A673 (cell line): ENCODE measurements around the gene MAP2K3. TPM values are rescaled to one million over a fixed set of nuclear protein-coding genes. Genes with fewer than 3 reads are reported as not detected.

Experiments
- BruUV-seq: library from RNA; stranded (reverse); fragments of 400-500 nt; replicated peaks from 2 replicates; lab custom pipeline; 2021; lab: Mats Ljungman, UMichigan
- CTCF ChIA-PET: fragments of 300-600 bp; sonication (Branson Sonifier 250); formaldehyde crosslinking; loops from one replicate; lab custom pipeline; 2022; ENCODE audit warnings: antibody characterized with exemption; lab: Charles Lee
- POLR2A ChIA-PET: fragments of 300-600 bp; sonication (Branson Sonifier 250); formaldehyde crosslinking; loops from one replicate; lab custom pipeline; 2022; ENCODE audit warnings: antibody characterized with exemption; ENCODE audit not compliant: low non-redundant PET; lab: Charles Lee
- DNase-seq: peaks from one replicate; pipeline ENCODE4 v3.0.0-alpha.2; 2015; ENCODE audit warnings: low spot score
- H3K27ac ChIP-seq: fragments of 200-600 bp; sonication (generic); 2 replicates; pipeline ENCODE4 v1.5.1; 2016; ENCODE audit warnings: mixed run types, low read depth, mild to moderate bottlenecking, mixed read lengths, antibody characterized with exemption, low read length; ENCODE audit not compliant: poor library complexity, severe bottlenecking
- H3K27me3 ChIP-seq: fragments of 200-600 bp; sonication (generic); replicated peaks from 2 replicates; pipeline ENCODE4 v1.6.1; 2017; ENCODE audit warnings: mixed run types, low read depth, mild to moderate bottlenecking, mixed read lengths, antibody characterized with exemption, low read length; ENCODE audit not compliant: insufficient read depth, poor library complexity
- H3K36me3 ChIP-seq: fragments of 200-600 bp; sonication (generic); 2 replicates; pipeline ENCODE4 v1.6.1; 2016; ENCODE audit warnings: mixed run types, mild to moderate bottlenecking, mixed read lengths, antibody characterized with exemption, low read length; ENCODE audit not compliant: insufficient read depth, poor library complexity, severe bottlenecking
- H3K4me1 ChIP-seq: fragments of 200-600 bp; sonication (generic); 2 replicates; pipeline ENCODE4 v1.6.1; 2017; ENCODE audit warnings: mixed run types, mild to moderate bottlenecking, mixed read lengths, antibody characterized with exemption, low read length; ENCODE audit not compliant: insufficient read depth, poor library complexity, severe bottlenecking
- H3K4me3 ChIP-seq: fragments of 200-600 bp; sonication (generic); 2 replicates; pipeline ENCODE4 v1.5.1; 2016; ENCODE audit warnings: low read depth, mixed run types, mild to moderate bottlenecking, mixed read lengths, low read length; ENCODE audit not compliant: poor library complexity, severe bottlenecking
- H3K9me3 ChIP-seq: fragments of 200-600 bp; sonication (generic); 2 replicates; pipeline ENCODE4 v1.6.1; 2016; ENCODE audit warnings: mixed run types, low read depth, mild to moderate bottlenecking, mixed read lengths, antibody characterized with exemption, low read length; ENCODE audit not compliant: poor library complexity, severe bottlenecking
- EZH2 ChIP-seq: fragments of 200-600 bp; sonication (generic); IDR thresholded peaks from 2 replicates; pipeline ENCODE4 v1.6.1; 2017; ENCODE audit warnings: borderline replicate concordance, low read depth, mild to moderate bottlenecking, mixed read lengths, antibody characterized with exemption, low read length; ENCODE audit not compliant: poor library complexity, severe bottlenecking
- intact Hi-C: fragments of 100-400 bp; cut with micrococcal nuclease; formaldehyde crosslinking; loops from one replicate; pipeline ENCODE4 v1.10.0; 2022; ENCODE audit not compliant: unreplicated experiment
- total RNA-seq: library from RNA; stranded (reverse); gene quantifications from 2 replicates; pipeline ENCODE4 v1.2.3, GENCODE V29; 2021
- TF ChIP-seq, protein P1 (sequence below): fragments of 300-800, 200-600 bp; sonication (generic); conservative IDR thresholded peaks from 2 replicates; pipeline ENCODE4 v1.5.1; 2017; ENCODE audit warnings: low read depth, mild to moderate bottlenecking, antibody characterized with exemption, low read length, moderate library complexity, mixed read lengths

Gene MAP2K3
- total RNA-seq, 1 experiment from 2014 or later: 44.0 TPM

DNA sequence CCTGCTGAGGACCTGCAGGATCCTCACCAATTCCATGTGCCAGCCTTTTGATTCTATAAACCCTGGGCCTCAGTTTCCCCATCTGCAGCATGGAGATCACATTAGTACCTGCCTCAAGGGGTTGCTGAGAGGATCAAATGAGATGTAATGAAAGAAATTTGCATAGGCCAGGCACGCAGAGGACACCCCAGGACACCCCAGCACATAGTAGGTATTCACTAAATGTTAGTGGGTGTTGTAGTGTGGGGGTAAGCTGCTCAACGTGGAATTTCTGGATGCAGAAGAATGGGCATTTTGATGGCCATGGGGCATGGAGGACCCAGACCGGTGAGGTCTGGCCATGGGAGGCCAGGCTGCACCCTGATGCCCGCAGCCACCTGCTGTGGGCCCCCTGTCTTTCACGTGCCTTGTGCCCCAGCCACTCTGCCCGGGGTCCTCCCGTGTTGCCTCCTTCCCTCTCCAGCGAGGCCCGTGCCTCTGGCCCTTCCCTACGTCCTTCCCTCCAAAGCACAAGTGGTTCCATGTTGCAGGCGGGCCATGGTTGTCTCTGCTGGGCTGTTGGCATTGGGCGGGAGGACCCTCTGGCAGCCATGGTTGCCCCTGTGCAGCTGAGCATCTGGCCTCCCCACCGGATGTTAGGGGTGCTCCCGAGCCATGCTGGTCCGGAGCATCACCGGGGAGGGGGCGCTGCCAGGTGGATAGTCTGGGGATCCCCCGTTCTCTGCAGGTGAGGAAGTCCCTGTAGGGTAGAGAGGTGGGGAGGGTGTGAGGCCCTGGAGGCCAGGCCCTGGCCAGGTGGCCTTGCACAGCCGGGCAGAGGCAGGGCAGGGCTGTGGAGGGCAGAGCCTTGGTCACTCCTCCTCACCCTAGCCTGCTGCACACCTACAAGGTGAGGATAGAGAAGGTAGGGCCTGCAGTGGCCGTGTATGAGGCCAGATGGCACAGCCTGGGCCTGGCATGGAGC, 8.6 kb downstream of the MAP2K3 start:
- POLR2A ChIA-PET: interaction anchor here (0.7 kb wide), 1 partner anchor 358 kb away, joined by 3 read pairs; no protein-coding TSS in a partner anchor
- Histone ChIP-seq H3K36me3 (no peaks in the 10 kb centered on the region), H3K4me1 (peaks cover 7% of the 10 kb centered on the region), H3K27ac (no peak overlapping the region), H3K27me3 (no peaks in the 10 kb centered on the region), H3K9me3 (peaks cover 16% of the 10 kb centered on the region), H3K4me3 (no peak overlapping the region)
- intact Hi-C loops: no loop called here
- no peak for DNase-seq
- CTCF ChIA-PET: no interaction called here
- TF ChIP-seq, protein P1, sequence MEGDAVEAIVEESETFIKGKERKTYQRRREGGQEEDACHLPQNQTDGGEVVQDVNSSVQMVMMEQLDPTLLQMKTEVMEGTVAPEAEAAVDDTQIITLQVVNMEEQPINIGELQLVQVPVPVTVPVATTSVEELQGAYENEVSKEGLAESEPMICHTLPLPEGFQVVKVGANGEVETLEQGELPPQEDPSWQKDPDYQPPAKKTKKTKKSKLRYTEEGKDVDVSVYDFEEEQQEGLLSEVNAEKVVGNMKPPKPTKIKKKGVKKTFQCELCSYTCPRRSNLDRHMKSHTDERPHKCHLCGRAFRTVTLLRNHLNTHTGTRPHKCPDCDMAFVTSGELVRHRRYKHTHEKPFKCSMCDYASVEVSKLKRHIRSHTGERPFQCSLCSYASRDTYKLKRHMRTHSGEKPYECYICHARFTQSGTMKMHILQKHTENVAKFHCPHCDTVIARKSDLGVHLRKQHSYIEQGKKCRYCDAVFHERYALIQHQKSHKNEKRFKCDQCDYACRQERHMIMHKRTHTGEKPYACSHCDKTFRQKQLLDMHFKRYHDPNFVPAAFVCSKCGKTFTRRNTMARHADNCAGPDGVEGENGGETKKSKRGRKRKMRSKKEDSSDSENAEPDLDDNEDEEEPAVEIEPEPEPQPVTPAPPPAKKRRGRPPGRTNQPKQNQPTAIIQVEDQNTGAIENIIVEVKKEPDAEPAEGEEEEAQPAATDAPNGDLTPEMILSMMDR: no peak
- TF ChIP-seq EZH2: no peak
- BruUV-seq: no TSS peak

DNA sequence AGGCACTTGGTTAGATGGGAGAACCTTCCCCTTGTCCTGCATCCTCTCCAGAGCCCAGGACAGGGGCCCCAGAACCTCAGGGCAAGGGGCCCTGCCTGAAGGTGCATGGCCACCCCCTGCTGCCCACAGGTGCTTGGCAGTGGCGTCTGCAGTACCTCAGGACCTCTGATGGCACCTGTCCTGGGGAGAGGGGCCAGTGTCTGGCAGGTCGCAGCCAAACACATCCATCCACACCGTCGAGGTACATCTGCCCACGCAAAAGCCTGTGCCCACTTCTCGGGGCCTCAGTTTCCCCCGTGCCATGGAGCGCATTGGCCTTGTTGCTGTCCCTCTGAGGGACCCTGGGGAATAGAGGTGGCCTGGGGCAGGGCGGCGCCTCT, 9.3 kb downstream of the MAP2K3 start:
- Histone ChIP-seq H3K9me3 (peaks cover 20% of the 10 kb centered on the region), H3K27ac (no peak overlapping the region), H3K4me1 (no peaks in the 10 kb centered on the region), H3K4me3 (no peak overlapping the region), H3K36me3 (no peaks in the 10 kb centered on the region), H3K27me3 (no peaks in the 10 kb centered on the region)
- DNase-seq: no peak
- intact Hi-C loops: no loop called here
- ChIA-PET CTCF (no interaction called here), POLR2A (no interaction called here)
- TF ChIP-seq, protein P1: no peak
- no peak for TF ChIP-seq EZH2
- BruUV-seq: no TSS peak

GRCh38 chr17:21294321-21295035, 10.0 kb downstream of the MAP2K3 start:
- BruUV-seq: no TSS peak
- no peak overlapping the region for H3K4me3 ChIP-seq
- POLR2A ChIA-PET: no interaction called here
- no peaks in the 10 kb centered on the region for H3K36me3 ChIP-seq
- intact Hi-C loops: no loop called here
- H3K27me3 ChIP-seq: no peaks in the 10 kb centered on the region
- no peak for DNase-seq
- no peak overlapping the region for H3K27ac ChIP-seq
- peaks cover 20% of the 10 kb centered on the region for H3K9me3 ChIP-seq
- TF ChIP-seq EZH2: no peak
- TF ChIP-seq, protein P1: no peak
- H3K4me1 ChIP-seq: no peaks in the 10 kb centered on the region
- CTCF ChIA-PET: no interaction called here
